Sigmoid colon (tissue), 3 donors: ENCODE results near the gene NXN.

Source experiments
- CTCF ChIP-seq, 4 experiments: fragments of 450-650 bp in 3 of 4; fragments of 200-600 bp in 1 of 4; IDR thresholded peaks; one replicate each; pipeline ENCODE4 v1.5.1; 2016 to 2019; ENCODE audit warnings: antibody characterized with exemption in 4 of 4, mild to moderate bottlenecking in 3 of 4, moderate library complexity in 2 of 4
- POLR2A ChIP-seq, 2 donors: fragments of 450-650 bp; IDR thresholded peaks; one replicate each; pipeline ENCODE4 v1.6.1; 2016; ENCODE audit warnings: antibody characterized with exemption in 2 of 2, mild to moderate bottlenecking in 2 of 2, moderate library complexity in 2 of 2

GRCh38 chr17:1002771-1003555 lies 23.4 kb upstream of the NXN start:
- no peak for TF ChIP-seq POLR2A (IDR thresholded peaks at IDR 0.05)
- no peak for TF ChIP-seq CTCF (IDR thresholded peaks at IDR 0.05)
